H1 (cell line): Measurements from ENCODE around the gene PRRC1. TPM values are rescaled to one million over a fixed set of nuclear protein-coding genes. Genes with fewer than 3 reads are reported as not detected.

Source experiments
- CTCF ChIP-seq, 3 experiments: IDR thresholded peaks; 1 replicate in 2 of 3; 2 replicates in 1 of 3; pipeline versions ENCODE4 v1.5.1 to v1.6.1; 2011; ENCODE audit warnings: low read length in 3 of 3, mild to moderate bottlenecking in 3 of 3, inconsistent platforms in 2 of 3, low read depth in 1 of 3, moderate library complexity in 1 of 3; ENCODE audit not compliant: insufficient read depth in 1 of 3; ENCODE audit errors: control extremely low read depth in 1 of 3
- RBBP5 ChIP-seq: IDR thresholded peaks from 2 replicates; pipeline ENCODE4 v1.7.1; 2012; ENCODE audit warnings: low read depth, mild to moderate bottlenecking, inconsistent platforms, low read length, moderate library complexity, borderline replicate concordance
- SRF ChIP-seq: IDR thresholded peaks from 2 replicates; pipeline ENCODE4 v1.6.1; 2011; ENCODE audit warnings: mild to moderate bottlenecking, low read depth, low read length, moderate library complexity
- polyA plus RNA-seq, 7 experiments: library from polyadenylated mRNA; depleted of rRNA in 3 of 7; stranded (reverse) in 5 of 7; unstranded in 2 of 7; fragments of >200 nt in 5 of 7; fragments of 200-250 nt in 2 of 7; gene quantifications; 1 replicate in 5 of 7; 2 replicates in 1 of 7; 4 replicates in 1 of 7; pipeline versions ENCODE4 v1.2.1 to v1.2.3, GENCODE V29; 2011 to 2013; ENCODE audit warnings: missing spikeins in 2 of 7, mixed read lengths in 2 of 7
- total RNA-seq: library from RNA; stranded (reverse); fragmentation: NEBNext Ultra II Directional; extraction: Animal tissue kit (Norgen Biotek cat#: 25700); gene quantifications from 2 replicates; pipeline ENCODE4 v1.2.1, GENCODE V29; 2021

The PRRC1 gene
- total and polyA plus RNA-seq, 2 of the 8 experiments (the other 6 are each of a cell fraction or from before 2014, with no cell fraction given) = 54.6 to 78.6 TPM

GRCh38 chr5:127513408-127513970 is 4.0 kb upstream of the PRRC1 start (continued):
- TF ChIP-seq CTCF (IDR thresholded peaks at IDR 0.05; ENCODE audit: control extremely low read depth in 1 of 3, insufficient read depth in 1 of 3, low read depth in 1 of 3, low read length in 3 of 3) = no peak
- no peak for TF ChIP-seq RBBP5
- no peak for TF ChIP-seq SRF
